Measurements from ENCODE around the gene FAM118A.
A peak's percentile ranks its signal among the peaks of the same experiment; 100 is the strongest.
"Not testable (repeated sequence)": the region's sequence is repeated elsewhere in the genome, so short reads cannot be mapped to it uniquely, and the experiment has no call there.

Gene FAM118A

DNA sequence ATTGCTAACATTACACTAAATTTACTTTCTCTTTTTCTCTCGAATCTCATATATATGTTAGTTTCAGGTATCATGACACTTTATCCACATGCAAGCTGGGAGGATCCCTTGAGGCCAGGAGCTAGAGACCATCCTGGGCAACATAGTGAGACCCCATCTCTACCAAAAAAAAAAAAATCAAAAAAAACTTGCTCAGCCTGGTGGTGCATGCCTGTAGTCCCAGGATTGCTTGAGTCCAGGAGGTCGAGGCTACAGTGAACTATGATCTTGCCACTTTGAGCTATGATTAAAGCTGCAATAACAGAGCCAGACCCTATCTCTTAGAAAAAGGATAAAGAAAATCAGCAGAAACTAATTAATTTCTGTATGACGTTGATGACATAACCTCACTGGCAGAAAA is 28.7 kb upstream of the FAM118A start:
- DNase-seq (ENCODE audit: low read depth in 3 of 3, low spot score in 1 of 3): no peak

GRCh38 chr22:45284705-45285262 is 24.9 kb upstream of the FAM118A start, which contains the start of gene UPK3A:
Gene UPK3A (plus strand): TSS chr22:45284949. CDS start chr22:45285014, 65 bp downstream.
- DNase-seq (ENCODE audit: low read depth in 3 of 3, low spot score in 1 of 3): peak in 2 of 3 donors; percentile 36 to 49

GRCh38 chr22:45285263-45286058 is 24.3 kb upstream of the FAM118A start:
- DNase-seq (ENCODE audit: low read depth in 3 of 3, low spot score in 1 of 3): no peak

DNA sequence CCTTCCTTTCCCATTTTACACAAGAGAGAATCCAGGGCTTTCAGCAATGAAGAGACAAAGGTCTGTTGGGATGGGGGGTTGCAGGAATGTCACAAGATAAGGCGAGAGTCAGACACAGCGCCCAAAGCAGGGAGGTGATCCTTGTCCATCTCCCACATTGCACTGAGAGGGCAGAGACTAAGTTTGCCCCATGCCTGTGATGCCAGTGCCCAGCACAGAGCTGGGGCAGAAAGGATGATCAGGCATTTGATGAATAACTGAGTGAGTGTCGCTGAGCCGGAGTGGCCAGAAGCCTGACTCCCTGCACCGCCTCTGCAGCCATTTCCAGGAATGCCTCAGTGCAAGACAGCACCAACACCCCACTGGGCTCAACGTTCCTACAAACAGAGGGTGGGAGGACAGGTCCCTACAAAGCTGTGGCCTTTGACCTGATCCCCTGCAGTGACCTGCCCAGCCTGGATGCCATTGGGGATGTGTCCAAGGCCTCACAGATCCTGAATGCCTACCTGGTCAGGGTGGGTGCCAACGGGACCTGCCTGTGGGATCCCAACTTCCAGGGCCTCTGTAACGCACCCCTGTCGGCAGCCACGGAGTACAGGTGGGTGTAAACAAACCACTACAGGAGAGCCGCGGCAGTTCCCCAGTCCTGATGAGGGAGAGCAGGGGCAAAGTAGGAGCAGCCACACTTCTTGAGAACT is 22.7 kb upstream of the FAM118A start:
- no peak for DNase-seq (ENCODE audit: low read depth in 3 of 3, low spot score in 1 of 3)

DNA sequence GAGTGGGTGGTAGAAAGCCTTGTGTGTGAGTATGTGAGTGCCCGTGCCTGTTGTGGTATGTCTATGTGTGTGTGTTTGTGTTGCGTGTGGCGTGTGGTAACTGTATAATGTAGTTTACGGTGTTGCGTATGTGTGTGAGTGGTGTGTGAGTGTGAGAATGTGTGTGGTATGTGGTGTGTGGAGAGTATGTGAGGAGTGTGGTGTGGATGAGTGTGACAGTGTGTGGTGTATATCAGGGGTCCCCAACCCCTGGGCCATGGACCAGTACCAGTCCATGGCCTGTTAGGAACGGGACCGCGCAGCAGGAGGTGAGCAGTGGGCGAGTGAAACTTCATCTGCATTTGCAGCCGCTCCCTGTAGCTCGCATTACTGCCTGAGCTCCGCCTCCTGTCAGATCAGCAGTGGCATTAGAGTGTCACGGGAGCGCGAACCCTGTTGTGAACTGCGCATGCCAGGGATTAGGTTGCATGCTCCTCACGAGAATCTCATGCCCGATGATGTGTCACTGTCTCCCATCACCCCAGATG is 19.3 kb upstream of the FAM118A start:
- DNase-seq (ENCODE audit: low read depth in 3 of 3, low spot score in 1 of 3): no peak

- DNase-seq (ENCODE audit: low read depth in 3 of 3, low spot score in 1 of 3): no peak
These were observed 18.4 kb upstream of the FAM118A start for GRCh38 chr22:45291061-45291930.

- no peak for DNase-seq (ENCODE audit: low read depth in 3 of 3, low spot score in 1 of 3)
These were observed 17.8 kb upstream of the FAM118A start for GRCh38 chr22:45291931-45292290.

- DNase-seq (ENCODE audit: low read depth in 3 of 3, low spot score in 1 of 3): no peak
These were observed 16.8 kb upstream of the FAM118A start for GRCh38 chr22:45292731-45293442.

- DNase-seq (ENCODE audit: low read depth in 3 of 3, low spot score in 1 of 3): no peak
These were observed 15.7 kb upstream of the FAM118A start for GRCh38 chr22:45294030-45294429.

GRCh38 chr22:45295004-45295403 is 14.7 kb upstream of the FAM118A start:
- not testable (repeated sequence) for DNase-seq (ENCODE audit: low read depth in 3 of 3, low spot score in 1 of 3)

DNA sequence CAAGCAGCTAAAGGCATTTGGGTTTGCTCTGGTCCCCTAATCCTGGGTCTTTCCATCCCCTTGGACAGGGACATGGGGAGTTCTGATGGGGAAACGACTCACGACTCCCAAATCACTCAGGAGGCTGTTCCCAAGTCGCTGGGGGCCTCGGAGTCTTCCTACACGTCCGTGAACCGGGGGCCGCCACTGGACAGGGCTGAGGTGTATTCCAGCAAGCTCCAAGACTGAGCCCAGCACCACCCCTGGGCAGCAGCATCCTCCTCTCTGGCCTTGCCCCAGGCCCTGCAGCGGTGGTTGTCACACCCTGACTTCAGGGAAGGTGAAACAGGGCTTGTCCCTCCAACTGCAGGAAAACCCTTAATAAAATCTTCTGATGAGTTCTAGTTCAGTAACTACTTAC is 14.2 kb upstream of the FAM118A start:
- no peak for DNase-seq (ENCODE audit: low read depth in 3 of 3, low spot score in 1 of 3)

- no peak for DNase-seq (ENCODE audit: low read depth in 3 of 3, low spot score in 1 of 3)
These were observed 13.0 kb upstream of the FAM118A start for GRCh38 chr22:45296628-45297297.

GRCh38 chr22:45298934-45299505 is 10.7 kb upstream of the FAM118A start:
- DNase-seq (ENCODE audit: low read depth in 3 of 3, low spot score in 1 of 3): no peak

- DNase-seq (ENCODE audit: low read depth in 3 of 3, low spot score in 1 of 3): no peak
These were observed 7.0 kb upstream of the FAM118A start for GRCh38 chr22:45302751-45303150.

DNA sequence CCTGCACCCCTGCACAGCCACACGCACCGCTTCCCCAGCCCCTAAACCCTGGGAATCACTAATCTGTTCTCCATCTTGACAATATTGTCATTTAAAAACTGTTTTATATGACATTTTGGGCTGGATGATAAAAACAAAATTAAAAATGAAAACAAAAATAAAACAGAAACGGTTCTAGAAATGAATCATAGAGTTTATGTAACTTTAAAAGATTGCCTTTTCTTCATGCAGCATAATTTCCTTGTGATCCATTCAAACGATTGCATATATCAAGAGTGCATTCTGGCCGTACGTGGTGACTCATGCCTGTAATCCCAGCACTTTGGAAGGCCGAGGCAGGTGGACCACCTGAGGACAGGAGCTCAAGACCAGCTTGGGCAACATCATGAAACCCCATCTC is 6.6 kb upstream of the FAM118A start:
- no peak for DNase-seq (ENCODE audit: low read depth in 3 of 3, low spot score in 1 of 3)

GRCh38 chr22:45304971-45305370 is 4.8 kb upstream of the FAM118A start:
- DNase-seq (ENCODE audit: low read depth in 3 of 3, low spot score in 1 of 3): no peak

GRCh38 chr22:45305456-45306075 is 4.2 kb upstream of the FAM118A start:
- DNase-seq (ENCODE audit: low read depth in 3 of 3, low spot score in 1 of 3): no peak

- no peak for DNase-seq (ENCODE audit: low read depth in 3 of 3, low spot score in 1 of 3)
These were observed 3.6 kb upstream of the FAM118A start for GRCh38 chr22:45306139-45306538.

- DNase-seq (ENCODE audit: low read depth in 3 of 3, low spot score in 1 of 3): no peak
These were observed 1.3 kb upstream of the FAM118A start for GRCh38 chr22:45308391-45308956.
